GM19438 (cell line): ENCODE data around the gene CDR2.
"Not testable (repeated sequence)": the region's sequence is repeated elsewhere in the genome, so short reads cannot be mapped to it uniquely, and the experiment has no call there.

ENCODE experiments used
- ATAC-seq: cut with Tn5 transposase; IDR thresholded peaks from one replicate; pipeline ENCODE4 v1.9.1; 2021; ENCODE audit warnings: low read depth; ENCODE audit not compliant: unreplicated experiment

Gene CDR2

DNA sequence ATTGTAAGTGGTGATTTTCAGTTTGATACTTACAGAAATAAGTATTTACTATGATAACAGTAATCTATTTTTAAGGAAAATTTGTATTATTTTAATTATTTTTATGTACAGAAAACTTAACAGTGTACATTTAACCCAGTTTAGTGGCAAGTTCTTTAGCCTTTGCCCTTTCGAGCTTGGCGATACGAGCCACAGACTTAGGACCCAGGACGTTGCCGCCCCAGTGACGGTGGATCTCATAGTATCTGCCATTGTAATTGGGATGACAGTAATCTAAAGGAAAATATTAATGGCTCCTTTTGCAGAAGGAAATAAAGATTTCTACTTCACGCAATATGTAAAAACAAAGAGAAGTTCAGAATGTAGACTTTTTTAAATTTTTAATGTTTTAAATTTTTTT, 5.2 kb upstream of the CDR2 start:
- ATAC-seq: no peak

DNA sequence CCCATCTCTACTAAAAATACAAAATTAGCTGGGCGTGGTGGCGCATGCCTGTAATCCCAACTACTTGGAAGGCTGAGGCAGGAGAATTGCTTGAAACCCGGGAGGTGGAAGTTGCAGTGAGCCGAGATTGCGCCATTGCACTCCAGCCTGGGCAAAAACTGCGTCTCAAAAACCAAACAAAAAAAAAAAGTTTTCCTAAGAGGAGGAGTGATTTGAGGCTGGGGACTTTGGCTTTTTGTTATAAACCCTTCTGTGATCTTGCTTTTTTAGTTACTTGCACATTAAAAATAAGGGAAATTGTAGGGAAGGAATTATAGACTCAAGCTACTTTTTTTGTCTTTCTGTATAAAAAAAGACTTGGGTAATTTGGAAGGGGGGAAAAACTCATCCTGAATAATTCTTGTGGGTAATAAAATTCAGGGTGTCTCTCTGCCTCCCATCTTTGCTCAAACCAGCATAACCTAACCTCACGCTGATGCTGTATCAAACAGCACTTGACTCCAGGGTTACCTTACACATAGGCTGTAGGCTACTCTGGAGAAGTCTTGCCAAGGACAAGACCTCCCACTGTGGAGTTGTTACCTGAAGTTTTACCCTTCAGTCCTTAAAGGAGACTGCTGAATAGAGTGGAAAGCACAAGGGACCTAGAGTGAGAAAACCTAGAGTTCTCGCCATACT, 1.7 kb upstream of the CDR2 start:
- no peak for ATAC-seq

DNA sequence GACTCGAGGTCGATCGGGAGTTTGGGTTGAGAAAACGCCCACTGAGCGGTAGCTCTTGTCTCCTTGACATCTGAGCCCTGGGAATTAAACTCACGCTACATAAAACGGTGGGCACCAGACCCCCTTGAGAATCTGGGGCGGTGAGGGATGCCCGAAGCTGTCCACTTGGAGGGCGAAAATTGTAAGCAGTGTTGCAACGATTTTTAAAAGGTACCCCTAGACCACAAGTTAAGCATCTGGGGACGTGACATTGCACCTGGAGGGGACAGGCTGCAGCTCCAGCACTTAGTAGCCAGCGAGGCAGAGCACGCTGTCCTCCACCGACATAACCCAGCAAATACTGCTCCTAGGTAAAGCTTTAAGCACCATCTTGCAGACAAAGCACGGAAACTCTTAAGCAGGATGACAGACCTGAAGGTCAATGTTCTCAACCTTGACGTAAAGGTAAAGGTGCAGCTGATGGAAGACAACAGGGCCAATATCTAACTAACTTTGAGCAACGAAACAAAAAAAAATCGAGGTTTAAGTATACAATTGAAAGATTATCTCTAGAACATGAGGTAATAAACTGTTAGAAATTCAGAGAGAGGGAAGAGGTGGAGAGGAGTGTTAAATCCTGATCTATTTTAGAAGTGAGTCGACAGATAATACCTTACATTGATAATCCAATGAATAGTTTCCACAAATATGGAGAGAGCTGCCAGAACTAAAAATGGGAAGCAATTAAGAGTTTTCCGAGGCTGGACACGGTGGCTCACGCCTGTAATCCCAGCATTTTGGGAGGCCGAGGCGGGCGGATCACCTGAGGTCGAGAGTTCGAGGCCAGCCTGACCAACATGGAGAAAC, 921 bp upstream of the CDR2 start:
- no peak for ATAC-seq

DNA sequence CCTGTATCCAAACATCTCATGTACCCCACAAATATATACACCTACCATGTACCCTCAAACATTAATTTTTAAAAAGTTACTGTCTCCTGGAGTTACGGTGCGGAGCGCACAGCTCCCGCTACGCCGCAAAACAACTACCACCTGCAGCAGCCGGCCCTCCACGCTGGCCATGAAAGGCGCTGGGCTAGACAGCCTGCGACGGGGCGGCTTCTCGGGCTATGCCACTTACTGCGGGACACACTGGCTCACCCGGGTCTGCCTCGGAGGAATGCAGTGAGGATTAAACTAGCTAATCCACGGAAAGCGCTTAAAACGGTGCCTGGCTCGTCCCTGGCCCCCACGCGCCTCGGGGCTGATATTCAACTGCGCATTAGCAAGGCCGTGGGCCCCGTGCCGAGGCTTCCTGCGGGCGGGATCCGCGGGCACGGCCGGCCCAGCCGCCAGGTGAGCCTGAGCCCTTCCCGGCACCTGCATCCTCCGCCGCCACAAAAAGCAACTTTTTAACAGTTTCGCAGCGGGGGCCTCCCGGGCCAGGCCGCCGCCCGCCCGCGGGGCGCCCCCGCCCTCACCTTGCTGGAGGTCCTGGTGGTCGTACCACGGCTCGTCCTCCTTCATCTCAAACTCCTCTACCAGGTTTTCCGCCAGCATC, 633 bp downstream of the CDR2 start:
- peak; percentile 14 for ATAC-seq

DNA sequence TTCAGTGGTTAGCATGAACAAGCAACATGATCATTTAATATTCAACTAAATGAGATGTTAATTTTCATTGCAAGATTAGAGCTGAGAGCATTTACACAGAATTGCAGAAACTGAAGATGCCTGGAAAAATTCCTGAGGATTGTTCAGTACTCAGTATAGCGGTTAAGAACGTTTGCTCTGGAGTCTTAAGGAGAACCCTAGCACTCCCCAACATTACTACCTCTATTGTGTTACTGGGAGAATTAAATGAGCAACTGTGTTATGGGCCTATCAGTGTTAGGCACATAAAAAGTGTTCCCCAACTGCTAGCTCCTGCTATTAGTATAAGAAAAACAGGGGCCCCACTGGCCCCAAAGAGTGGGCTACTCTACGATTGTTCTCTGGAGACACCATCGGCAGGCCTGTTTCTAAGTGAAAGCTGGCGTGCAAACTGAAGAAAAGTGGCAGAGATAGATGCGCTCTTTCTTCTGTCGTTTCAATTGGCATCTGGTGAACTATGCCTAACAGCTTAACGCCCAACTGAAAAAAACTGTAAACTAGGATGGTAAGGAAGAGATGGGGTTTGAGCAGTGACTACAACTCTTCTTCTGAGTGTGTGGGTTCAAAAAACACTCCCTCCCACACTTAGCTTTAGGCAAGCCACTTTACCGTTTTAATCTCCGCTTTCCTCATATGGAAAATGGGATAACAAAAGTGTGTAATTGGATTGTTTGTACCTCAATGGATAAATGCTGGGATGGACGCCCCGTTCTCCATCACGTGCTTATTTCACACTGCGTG, 1.3 kb downstream of the CDR2 start:
- ATAC-seq: no peak

DNA sequence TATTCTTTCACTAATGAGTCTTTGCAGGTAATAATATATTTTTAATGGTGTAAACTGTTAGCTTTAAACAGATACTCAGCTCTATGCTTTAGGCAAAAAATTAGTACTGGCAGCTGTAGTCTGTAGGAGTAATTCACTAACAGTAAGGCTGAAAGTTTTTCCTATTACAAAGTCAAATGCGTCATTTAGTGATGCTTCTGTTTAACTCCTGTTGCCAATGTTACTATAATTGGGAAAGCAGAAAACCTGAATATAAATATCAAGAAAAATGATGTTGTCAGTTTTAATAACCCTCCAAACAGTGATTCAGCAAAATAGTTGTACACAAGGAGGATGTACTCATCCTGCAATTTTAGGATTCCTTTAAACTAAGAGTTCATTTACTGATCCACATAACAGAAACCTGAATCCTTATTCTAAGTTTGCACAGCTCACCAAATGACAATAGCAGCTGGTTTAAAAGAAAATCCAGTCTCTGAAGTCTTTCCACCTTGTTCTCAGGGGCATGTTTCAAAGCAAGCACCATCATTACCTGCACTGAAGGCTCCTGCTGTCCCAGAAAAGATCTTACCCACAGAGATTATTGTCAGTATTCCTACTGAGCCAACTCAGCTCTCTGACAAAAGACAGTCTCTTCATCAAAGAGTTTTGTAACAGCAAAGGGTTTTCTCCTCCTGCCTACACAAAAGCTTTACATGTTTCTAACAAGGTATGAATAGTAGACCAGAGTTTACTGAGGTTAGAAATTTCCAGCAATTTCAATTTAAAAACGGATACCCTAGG, 4.2 kb downstream of the CDR2 start:
- ATAC-seq: no peak

DNA sequence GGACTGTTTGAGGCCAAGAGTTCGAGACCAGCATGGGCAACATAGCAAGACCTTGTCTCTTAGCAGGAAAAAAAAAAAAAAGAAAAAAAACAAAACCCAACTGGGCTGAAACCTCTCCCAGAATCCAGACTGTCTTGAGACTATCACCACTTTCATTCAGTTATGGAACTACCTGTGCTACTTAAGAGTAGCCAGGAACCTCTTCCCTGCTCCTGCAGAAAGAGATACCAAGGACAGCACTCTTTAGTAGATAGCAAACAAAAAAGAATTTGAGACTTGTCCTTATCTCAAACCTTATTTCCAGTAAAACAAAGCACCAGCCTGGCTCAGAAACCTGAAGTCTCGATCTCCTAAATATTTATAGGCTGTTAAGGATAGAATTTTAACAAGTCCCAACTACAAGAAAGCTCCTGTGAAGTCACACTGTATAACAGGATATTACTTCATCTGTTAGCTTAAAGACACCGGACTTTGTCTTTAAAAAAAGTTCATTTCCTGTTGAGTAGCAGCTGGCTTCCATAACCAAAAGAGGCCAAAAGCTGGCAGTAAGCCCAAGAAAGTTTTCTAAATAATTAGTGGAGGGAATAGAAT, 5.1 kb downstream of the CDR2 start:
- ATAC-seq: no peak

DNA sequence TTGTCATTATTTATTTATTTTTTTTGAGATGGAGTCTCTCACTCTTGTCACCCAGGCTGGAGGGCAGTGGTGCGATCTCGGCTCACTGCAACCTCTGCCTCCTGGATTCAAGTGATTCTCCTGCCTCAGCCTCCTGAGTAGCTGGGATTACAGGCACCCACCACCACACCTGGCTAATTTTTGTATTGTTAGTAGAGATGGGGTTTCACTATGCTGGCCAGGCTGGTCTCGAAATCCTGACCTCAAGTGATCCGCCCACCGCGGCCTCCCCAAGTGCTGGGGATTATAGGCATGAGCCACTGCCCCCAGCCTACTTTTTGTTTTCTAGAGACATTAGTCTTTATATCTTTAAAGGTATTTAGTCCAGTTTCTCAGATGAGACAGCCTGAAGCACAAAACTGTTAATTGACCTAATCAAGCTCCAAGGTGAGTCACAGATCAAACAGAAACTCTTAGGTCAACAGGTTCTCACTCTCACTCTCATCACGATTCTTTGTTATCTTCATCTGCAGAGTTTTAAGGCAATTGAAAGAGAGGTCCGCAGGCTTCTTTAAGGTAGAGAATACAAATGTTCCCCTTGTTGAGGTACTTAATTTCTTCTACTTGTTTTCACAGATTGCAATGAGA, 6.1 kb downstream of the CDR2 start:
- ATAC-seq: not testable (repeated sequence)

DNA sequence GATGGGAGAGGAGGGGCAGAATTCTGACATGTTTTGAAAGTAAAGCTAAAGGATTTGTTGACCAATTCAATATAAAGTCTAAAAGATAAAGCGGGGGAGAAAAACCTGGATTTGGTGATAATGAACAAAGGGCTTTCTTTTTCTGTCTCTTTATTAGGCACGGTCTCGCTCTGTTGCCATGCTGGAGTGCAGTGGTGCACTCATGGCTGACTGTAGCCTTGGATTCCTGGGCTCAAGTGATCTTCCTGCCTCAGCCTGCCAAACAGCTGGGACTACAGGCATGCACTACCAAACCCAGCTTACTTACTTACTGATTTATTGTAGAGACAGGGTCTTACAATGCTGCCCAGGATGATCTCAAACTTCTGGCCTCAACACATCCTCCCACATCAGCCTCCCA, 7.5 kb downstream of the CDR2 start:
- ATAC-seq: no peak

DNA sequence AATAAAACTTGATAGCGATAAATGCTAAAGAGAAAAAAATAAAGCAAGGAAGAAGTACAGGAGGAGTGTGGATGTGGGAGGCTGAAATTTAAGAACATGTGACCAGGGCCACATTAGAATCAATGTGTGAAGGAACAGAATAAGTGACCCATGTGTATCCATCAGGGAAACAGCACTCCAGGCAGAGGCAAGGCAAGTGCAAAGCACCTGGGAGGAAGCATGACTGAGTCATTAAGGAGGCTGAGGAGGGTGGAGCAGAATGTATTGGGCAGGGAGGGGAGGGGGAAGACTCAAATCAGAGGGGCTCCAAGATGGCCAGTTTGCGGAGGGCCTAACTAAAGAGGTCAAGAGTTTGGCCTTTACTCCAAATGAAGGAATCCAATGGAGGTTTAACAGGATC, 8.0 kb downstream of the CDR2 start:
- ATAC-seq: no peak

DNA sequence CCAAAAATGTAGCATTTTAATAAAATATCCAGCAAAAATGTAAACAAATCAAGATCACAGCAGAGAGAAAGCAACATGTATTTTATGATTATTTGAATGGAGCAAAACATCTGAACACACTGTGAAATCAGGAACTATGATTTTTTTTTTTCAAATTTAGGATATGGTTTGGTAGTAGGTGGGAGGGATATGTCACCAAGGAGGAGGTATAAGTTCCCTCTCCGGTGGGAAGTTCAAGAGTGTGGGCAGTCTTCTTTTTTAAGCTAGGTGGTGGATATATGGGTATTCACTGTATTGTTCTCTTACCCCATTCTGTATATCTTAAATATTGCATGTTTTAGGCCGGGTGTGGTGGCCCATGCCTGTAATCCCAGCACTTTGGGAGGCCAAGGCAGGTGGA, 10.2 kb downstream of the CDR2 start:
- no peak for ATAC-seq

DNA sequence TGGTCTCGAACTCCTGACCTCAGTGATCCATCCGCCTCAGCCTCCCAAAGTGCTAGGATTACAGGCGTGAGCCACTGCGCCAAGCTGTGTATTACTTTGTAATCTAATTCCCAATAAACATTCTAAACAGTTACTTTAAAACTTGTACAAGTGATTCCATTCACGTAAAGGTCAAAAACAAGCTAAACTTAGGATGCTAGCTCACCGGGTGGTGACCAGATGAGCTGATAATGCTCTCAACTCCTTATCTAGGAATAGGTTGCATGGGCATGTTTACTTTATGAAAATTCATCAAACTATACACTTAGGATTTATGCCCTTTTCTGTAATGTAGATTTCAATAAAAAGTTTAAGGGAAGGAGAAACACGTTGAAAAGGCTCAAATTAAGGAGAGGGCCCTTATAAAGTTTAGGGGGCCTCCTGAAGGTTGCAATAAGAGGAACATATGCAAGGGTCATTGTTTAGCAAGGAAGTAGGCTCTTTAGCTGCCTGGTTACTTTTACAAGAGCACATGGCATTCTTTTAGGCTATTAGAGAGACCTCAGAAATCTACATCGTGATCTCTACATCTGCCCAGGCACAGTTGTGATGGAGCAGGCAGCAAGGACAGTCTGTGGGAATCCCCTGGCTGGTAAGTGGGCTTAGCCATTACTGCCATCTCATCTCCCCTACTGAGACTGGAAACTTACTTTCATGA, 13.3 kb downstream of the CDR2 start:
- no peak for ATAC-seq

DNA sequence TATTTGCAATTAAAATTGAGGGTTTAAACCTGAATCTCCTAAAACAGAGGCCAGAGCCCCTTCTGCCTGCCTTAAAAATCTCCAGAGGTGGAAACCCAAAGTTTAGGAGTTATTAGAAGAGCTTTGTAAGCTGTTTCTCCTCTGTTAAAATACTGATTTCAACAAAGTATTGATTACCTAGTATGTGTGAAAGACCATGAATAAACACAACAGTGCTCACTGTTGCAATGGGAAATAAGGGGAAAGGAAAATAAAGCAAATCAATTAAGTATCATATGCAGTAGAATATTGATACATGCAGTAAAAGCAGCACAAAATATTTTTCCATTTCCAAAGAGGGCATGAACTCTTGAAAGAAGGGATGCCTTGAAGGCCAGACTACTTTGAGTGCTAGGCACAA, 14.7 kb downstream of the CDR2 start:
- no peak for ATAC-seq

DNA sequence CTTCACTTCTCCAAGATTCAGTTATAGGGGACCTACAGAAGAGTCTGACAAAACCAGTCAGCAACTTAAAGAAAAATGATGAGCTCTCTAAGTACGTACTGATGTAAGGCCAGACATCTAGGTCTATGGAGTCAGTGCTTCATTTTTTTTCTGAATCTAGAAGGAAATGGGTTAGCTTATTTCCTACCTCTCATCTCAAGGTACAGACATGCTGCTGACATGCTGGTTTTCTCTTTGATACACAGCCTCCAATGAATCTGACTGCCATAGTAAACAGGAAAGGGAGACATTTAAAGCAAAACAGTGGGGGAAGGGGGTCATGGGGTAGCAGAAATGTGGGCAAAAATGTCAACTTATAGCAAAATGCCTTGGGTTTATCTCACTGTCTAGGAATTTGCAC, 16.4 kb downstream of the CDR2 start:
- ATAC-seq: no peak

DNA sequence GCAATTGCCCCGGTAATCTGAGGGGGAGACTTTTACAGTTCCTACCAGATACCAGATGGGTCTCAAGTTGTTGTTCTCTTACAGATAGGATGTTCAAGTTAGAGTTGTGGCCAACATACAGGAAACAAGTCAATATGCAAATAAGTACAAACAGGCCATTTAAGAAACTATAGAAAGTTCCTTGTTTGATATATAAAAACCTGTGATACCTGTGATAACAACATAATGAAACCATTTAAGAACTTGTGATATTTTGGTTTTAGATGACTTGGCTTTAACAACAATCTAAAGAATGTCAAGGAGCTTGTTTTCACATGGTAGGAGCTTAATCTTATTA, 16.8 kb downstream of the CDR2 start:
- ATAC-seq: peak; percentile 80

DNA sequence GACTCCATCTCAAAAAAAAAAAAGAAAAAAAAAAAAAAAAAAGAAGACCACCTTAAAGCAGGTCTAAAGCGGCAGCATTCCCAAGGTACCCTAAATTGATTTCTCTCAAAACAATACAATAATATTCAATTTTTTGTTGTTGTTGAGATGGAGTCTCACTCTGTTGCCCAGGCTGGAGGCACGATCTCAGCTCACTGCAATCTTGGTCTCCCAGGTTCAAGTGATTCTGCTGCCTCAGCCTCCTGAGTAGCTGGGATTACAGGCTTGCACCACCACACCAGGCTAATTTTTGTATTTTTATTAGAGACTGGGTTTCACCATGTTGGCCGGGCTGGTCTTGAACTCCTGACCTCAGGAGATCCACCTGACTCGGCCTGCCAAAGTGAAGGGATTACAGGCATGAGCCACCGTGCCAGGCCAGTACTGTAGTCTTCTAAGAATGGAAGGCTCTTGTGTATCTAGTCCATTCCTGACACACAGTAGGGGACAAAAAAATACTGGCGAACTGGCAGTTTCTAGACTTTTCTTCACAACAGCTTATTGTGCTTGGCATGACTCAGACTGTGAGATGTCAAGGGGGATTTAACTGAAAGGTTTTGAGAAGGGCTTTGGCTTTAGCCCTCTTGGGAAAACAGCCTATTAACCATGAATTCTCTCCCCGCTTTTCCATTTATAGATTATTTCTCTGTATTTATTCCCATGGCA, 17.3 kb downstream of the CDR2 start:
- peak; percentile 25 for ATAC-seq

DNA sequence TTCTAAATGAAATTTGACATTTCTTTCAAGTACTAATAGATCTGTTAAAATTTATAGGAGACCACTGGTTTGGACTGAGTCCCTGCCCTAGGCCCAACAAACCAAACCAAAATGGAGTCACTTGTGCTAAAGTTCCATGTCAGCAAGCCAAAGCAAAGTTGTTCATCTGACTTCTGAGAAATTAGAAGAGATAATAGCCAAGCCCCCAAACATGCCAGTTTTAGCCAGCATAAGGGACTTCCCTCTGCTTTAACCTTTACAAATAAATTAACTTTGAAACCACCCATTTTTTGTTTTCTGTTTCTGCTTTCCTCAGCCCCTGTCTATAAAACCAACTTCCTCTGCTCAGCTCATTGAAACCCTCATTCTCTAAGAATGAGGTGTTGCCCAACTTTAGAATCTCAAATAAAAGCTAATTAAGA, 18.9 kb downstream of the CDR2 start:
- ATAC-seq: no peak

DNA sequence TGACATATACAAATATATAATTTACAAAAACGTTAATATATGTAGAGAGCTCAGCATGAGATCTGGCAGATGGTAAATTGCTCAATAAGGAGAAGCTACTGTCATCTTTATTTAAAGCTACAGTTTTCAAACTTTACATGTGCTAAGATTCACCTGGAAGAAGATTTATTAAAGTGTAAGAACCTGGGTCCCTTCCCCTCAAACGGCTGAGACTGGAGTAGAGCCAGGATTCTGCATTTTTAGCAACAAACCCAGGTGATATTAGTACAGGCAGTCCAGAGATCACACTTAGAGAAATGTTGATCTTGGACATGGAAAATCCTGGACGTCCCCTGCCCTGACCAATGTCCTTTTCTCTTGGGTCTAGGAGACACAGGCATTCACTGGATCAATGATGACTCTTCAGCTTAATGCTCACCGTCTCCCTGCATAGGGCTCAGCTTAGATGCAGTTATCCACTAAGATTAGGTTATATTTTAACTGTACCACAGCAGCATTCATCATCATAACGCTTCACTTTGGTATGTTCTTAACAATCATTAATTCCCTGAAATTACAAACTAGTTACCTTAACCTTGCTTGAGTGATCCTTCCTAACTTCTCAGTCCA, 20.4 kb downstream of the CDR2 start:
- no peak for ATAC-seq
